ENCODE measurements around the gene PHACTR1.
A peak's percentile ranks its signal among the peaks of the same experiment; 100 is the strongest.

PHACTR1 gene

DNA sequence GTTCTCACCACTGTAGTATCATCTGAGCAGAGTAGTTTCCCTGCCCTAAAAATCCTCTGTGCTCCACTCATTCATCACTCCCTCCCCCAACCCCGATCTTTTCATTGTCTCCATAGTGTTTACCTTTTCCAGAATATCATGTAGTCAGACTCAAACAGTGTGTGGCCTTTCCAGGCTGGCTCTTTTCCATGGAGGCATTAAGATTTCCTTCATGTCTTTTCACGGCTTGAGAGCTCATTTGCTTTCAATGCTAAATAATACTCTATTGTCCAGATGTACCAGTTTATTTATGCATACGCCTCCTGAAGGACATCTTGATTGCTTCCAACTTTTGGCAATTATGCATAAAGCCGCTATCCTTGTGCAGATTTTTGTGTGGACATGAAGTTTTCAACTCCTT lies 235.8 kb downstream of the PHACTR1 start:
- no peak for DNase-seq (ENCODE audit: low spot score)

DNA sequence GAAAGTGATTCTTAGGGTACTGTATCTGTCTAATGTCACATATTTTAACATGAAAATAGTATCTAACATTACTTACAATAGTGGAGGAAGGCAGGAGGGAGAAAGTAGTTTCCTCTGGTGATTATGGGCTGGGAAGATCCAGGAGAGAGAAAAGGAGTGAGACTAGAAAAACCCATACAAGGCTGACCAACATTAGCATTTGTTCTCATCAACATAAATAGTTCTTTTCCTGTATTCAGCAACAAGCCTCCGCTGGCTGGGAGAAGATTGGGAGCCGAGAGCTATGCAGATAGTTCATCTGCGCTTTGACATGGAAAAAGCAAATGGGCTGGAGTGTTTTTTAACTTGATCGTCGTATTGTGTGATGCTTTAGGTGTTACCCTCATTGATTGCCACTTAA lies 239.4 kb downstream of the PHACTR1 start:
- DNase-seq (ENCODE audit: low spot score), result no peak

- DNase-seq (ENCODE audit: low spot score), result no peak
Observed at GRCh38 chr6:12956991-12957320, 240.4 kb downstream of the PHACTR1 start.

DNA sequence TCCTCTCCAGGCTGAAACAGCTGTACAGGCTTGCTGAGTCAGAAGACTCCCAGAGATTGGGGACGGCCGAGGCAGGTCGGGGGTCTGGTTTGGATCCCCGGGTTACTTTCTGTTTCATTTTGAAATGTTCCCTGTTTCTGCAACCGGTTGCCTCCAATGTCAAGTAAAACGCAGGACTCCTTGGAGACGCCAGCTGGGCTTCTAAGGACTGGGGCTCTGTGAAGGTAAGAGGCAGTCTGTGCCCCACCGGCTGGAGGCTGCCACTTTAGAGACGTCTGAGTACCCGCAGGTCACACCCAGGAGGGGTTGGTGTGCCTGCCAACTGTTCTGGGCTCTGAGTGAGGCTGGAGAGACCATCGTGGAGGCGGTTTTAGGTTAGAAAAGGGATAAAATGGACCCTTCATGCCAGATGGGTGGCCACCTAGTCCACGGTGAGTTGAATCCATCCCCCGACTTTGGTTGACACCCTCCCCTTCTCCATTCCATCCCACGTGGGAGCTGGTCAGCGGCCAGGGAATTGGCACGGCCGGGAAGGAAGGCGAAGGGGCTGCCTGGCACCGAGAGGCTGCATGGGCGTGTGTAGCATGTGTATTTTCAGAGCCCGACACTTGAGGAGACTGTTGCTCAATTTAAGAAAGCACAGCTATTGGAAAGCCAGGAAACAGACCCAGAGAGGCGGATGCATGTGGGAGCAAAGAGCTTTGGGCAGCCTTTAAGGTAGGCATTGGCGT lies 240.9 kb downstream of the PHACTR1 start:
- DNase-seq (ENCODE audit: low spot score), result peak; percentile 42

- peak; percentile 6 for DNase-seq (ENCODE audit: low spot score)
Observed at GRCh38 chr6:12958052-12958706, 241.6 kb downstream of the PHACTR1 start.

DNA sequence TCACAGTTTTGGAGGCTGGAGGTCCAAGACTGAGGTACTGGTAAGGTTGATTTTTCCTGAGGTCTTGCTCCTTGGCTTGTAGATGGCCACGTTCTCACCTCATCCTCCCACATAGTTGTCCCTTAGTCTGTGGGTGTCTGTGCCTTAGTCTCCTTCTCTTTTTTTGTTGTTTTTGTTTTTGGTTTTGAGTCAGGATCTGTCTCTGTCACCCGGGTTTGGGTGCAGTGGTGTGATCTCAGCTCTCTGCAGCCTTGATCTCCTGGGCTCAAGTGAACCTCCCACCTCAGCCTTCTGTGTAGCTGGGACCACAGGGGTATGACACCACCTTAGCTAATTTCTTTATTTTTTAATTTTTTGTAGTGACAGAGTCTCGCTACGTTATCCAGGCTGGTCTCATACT lies 245.2 kb downstream of the PHACTR1 start:
- DNase-seq (ENCODE audit: low spot score), result no peak

GRCh38 chr6:12962529-12962928 lies 246.0 kb downstream of the PHACTR1 start:
- DNase-seq (ENCODE audit: low spot score), result no peak

GRCh38 chr6:12962987-12963386 lies 246.4 kb downstream of the PHACTR1 start:
- no peak for DNase-seq (ENCODE audit: low spot score)

GRCh38 chr6:12963567-12963966 lies 247.0 kb downstream of the PHACTR1 start:
- no peak for DNase-seq (ENCODE audit: low spot score)

- DNase-seq (ENCODE audit: low spot score), result no peak
Observed at GRCh38 chr6:12967686-12968085, 251.1 kb downstream of the PHACTR1 start.

GRCh38 chr6:12968290-12968689 lies 251.7 kb downstream of the PHACTR1 start:
- no peak for DNase-seq (ENCODE audit: low spot score)

DNA sequence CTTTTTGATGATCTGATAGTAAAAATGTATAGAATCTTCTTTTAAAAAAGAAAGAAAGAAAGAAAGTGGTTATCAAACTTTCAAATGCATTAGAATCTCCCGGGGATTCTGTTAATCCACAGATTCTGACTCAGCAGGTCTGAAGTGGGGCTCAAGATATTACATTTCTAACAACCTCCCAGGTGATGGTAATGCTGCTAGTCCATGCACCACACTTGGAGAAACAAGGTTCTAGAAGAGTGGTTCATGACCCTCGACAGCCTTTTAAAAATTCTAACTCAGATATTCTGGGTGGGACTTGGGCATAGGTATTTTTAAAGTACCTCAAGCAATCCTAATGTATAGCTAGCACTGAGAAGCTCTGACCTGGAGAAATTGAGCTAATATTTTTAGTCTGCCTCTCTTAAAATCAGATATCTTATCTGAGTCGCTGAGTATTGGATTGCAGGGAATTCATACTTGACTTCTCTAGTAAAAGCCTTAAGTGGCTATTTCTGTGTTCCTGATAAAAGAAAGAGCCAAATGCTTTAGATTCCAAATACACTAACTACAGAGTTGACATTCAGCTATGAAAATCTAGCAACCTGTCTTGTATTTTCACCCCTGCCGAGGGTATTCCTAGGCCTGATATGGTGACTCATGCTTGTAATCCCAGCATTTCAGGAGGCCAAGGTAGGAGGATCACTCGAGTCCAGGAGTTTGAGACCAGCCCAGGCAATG lies 252.4 kb downstream of the PHACTR1 start:
- no peak for DNase-seq (ENCODE audit: low spot score)

DNA sequence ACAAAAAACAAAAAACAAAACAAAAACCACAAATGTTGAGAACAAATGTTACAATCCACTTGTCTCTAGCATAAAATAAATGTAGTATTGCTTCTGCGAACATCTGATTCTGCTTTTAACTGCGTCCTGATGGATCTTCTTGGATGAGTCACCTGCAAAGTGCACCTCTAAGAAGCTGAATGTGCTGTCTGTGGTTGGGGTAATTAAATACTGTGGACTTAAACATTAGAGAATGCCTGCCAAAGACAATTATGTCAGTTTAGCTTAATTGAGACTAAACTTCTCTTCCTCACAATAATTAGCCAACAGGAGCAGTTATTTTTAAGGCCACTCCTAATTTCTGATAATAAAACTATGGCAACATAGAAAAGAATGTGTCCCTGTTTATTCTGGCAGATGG lies 253.4 kb downstream of the PHACTR1 start:
- DNase-seq (ENCODE audit: low spot score), result no peak

GRCh38 chr6:12973386-12973785 lies 256.8 kb downstream of the PHACTR1 start:
- no peak for DNase-seq (ENCODE audit: low spot score)

DNA sequence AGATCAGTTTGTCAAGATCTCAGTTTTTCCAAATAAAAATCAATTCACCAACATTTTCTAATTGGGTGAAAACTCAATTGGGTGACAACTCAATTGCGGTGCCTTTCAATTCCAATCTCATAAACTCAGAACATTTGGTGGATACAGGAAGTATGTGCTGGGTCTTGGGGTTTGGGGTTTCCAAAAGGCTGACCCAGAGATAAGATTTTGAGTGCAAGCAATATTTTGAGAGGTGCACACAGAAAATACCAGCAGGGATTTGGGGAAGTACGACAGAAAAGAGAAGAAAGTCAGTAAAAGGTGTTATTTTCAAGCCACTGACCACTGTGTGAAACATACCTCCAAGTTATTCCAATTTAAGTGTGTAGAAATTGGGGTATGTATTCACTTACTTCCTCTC lies 258.0 kb downstream of the PHACTR1 start:
- no peak for DNase-seq (ENCODE audit: low spot score)

- no peak for DNase-seq (ENCODE audit: low spot score)
Observed at GRCh38 chr6:12976366-12976765, 259.8 kb downstream of the PHACTR1 start.

DNA sequence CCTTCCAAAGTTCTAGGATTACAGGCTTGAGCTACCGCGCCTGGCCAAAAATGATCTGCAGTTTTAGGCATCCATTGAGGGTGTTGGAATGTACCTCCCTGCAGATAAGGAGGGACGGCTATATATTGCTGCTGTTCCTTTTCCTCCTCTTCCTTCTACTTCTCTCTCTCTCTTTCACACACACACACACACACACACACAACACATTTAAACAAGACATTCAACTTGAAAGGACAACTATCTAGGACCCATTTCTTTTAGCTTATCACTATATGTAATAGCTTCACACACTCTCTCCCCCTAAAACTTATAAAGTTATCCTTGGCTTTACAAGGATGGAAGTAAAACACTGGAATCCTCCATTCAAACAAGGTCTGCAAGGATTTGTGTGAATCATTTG lies 260.6 kb downstream of the PHACTR1 start:
- no peak for DNase-seq (ENCODE audit: low spot score)

- no peak for DNase-seq (ENCODE audit: low spot score)
Observed at GRCh38 chr6:12977806-12978205, 261.2 kb downstream of the PHACTR1 start.

DNA sequence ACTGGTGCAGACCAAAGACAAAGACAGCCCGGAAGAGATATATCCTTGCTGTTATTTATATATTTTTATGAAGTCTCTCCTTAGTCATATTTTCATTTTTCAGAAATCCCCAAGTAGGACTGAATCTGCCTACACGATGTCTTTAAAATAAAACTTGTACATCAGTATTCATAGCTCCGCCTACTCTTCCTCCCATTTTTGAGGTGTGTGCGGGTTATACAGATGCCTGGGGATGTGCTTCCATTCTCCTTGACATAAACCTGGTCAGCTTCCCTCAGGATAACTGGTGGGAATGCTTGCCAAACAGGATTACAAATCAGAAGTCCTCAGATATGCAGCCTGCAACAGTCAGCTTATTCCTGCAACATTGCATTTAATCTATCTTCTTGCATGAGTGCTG lies 264.2 kb downstream of the PHACTR1 start:
- DNase-seq (ENCODE audit: low spot score), result no peak

DNA sequence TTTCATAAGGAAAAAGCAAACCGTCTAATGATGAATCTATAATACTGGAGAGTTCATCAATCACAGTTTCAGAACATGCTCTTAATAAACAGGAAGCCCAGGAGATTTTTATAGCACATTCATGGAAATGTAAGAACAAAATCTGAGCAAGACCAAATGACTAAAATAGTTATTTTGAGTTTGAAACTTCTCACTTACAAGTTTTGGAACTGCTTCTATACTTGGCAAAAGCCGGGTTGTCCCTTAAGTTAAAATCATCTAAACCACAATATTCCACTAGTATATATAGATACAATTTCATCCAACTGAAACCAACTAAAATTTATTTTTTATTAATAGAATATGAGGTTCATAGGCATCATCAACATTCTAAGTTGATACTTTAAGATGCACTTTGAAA lies 268.2 kb downstream of the PHACTR1 start:
- DNase-seq (ENCODE audit: low spot score), result no peak

GRCh38 chr6:12987783-12988182 lies 271.2 kb downstream of the PHACTR1 start:
- no peak for DNase-seq (ENCODE audit: low spot score)

DNA sequence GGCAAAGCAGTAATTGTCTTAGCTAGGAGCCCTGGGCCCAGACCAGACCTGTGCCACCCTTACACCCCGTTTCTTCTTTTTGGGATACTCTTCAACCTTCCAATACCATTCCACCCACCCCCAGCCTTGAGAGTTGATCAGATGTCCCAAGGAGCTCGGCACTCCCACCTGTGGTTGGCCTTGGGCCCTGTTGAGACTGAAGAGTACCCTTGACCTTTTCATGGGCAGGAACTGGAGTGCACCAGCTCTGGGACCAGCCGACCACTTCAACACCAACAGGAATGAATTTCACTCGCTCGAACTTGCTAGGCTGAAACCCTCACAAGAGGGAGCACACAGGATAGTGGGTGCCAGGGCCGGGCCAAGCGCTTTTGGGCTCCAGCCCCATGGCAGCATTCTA lies 273.6 kb downstream of the PHACTR1 start:
- no peak for DNase-seq (ENCODE audit: low spot score)

DNA sequence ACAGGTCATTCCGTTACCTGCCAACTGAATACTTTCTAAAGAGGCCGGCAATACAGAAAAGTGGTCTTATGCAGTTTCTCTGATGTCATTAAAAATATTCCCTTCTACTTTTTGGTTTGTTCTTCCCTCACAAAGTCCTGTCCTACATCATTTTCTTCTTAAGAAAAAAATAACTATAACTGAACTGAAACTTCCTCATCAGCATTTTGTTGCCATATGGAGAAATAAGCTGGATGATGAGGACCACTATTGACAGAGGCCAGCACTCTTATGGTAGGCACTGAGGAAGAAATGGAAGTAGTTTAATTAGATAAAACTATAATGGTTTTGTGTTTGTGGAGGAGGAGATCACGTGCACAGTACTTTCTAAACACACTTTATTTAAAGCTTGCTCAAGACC lies 274.9 kb downstream of the PHACTR1 start:
- no peak for DNase-seq (ENCODE audit: low spot score)
